IPS-18c (cell line): Measurements from ENCODE around the gene GLCE.
"Not testable (repeated sequence)": the region's sequence is repeated elsewhere in the genome, so short reads cannot be mapped to it uniquely, and the experiment has no call there.

Experiments
- H3K4me3 ChIP-seq: 2 replicates; pipeline ENCODE4 v1.7.0; 2013; ENCODE audit warnings: low read depth, mild to moderate bottlenecking, low read length, moderate library complexity; ENCODE audit not compliant: insufficient read depth
- H3K9me3 ChIP-seq: one replicate; pipeline ENCODE4 v1.6.1; 2013; ENCODE audit warnings: mild to moderate bottlenecking, low read length, moderate library complexity; ENCODE audit not compliant: control insufficient read depth, insufficient read depth

GLCE gene

DNA sequence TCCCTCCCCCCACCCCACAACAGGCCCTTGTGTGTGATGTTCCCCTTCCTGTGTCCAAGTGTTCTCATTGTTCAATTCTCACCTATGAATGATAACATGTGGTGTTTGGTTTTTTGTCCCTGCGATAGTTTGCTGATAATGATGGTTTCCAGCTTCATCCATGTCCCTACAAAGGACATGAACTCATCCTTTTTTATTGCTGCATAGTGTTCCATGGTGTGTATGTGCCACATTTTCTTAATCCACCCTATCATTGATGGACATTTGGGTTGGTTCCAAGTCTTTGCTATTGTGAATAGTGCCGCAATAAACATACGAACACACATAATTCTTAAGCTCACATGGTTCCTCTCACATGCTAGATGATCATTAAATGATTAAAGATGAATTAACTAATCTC, 9.1 kb downstream of the GLCE start:
- H3K4me3 ChIP-seq, H3K9me3 ChIP-seq: not testable (repeated sequence)

- no peak overlapping the region for H3K4me3 ChIP-seq
- H3K9me3 ChIP-seq: no peaks in the 10 kb centered on the region
Measured at GRCh38 chr15:69170597-69170996, 10.2 kb downstream of the GLCE start.

DNA sequence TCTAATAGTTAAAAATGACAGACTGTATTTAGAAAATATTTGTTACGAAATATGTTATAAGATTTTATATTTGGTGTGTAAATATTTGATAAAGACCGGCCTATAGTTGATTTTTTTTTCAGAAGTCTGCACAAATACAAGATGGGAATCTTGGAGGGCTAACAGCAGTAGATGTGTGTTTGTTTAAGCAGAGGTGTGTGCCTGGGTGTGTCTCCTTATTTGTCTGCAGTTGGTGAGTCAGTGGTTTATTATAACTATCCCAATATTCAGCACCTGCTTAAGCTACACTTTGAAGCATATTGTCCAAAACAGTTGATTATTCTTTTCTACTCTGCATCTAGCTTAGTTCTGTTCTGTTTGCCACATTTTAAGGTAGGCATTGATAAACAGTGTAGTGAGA, 12.4 kb downstream of the GLCE start:
- H3K9me3 ChIP-seq: no peaks in the 10 kb centered on the region
- no peak overlapping the region for H3K4me3 ChIP-seq

DNA sequence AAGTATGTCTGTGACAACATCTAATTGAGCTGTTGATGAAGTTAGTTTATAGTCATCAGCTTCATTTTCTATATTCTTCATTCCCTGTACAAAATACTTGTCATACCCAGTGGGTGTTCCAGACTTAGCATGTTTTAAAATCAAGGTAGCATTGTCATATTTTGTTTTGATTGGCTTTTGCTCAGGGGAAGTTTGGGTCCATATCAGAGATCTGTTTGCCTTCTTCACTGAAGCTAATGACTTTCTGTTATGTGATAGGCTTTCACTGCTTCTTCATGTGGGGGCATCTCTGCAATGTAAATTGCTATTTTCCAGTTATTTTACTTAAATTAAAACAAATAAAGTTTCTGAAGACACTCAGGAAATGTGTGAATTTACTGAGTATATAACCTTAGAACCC, 15.1 kb downstream of the GLCE start:
- Histone ChIP-seq H3K9me3 (no peaks in the 10 kb centered on the region), H3K4me3 (no peak overlapping the region)

- no peaks in the 10 kb centered on the region for H3K9me3 ChIP-seq
- no peak overlapping the region for H3K4me3 ChIP-seq
Measured at GRCh38 chr15:69181424-69181823, 21.0 kb downstream of the GLCE start.

DNA sequence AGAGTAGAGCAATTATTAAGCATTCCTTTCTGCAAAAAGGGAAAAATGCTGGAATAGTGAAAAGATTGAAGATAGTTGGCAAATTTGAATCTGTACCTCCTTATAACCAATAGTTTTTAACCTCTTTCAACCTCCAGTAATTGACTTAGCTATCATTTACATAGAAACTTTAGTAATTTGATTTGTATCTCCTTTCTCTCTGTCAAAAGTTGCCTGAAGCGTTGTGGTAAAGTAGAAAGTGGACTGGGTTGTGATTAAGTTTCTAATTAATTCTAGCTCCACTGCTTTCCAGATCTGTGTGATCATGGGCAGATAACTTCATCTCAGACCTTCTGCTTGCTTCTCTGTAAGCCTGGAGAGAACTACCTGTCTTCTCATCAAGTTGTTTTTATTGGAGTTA, 24.8 kb downstream of the GLCE start:
- Histone ChIP-seq H3K4me3 (no peak overlapping the region), H3K9me3 (no peaks in the 10 kb centered on the region)

DNA sequence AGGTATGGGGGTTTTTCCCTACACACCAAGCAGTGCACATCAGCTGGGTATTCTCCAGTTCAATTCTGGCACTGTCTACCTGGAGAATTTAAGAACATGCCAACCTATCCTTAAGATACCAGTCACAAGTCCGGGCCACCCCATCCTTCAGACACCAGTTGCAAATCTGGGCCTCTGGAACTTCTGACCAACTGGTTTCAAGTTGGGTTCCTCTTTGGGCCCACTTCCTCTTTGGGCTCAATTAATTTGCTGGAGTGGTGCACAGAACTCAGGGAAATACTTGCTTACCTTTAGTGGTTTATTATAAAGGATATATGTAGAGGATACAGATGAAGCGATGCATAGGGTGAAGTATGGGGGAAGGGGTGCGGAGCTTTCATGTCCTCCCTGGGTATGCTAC, 25.3 kb downstream of the GLCE start:
- H3K4me3 ChIP-seq: no peak overlapping the region
- H3K9me3 ChIP-seq: no peaks in the 10 kb centered on the region

DNA sequence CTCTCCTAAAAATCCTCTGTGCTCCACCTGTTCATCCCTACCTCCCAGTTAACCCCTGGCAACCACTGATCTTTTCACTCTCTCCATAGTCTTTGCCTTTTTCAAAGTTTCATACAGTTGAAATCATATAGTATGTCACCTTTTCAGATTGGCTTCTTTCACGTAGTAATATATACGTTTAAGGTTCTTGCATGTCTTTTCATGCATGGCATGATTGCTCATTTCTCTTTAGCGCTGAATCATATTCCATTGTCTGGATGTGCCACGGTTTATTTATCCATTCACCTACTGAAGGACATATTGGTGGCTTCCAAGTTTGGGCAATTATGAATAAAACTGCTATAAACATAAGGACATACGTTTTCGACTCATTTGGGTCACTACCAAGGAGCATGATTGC, 28.7 kb downstream of the GLCE start:
- H3K9me3 ChIP-seq: no peaks in the 10 kb centered on the region
- H3K4me3 ChIP-seq: no peak overlapping the region

- no peak overlapping the region for H3K4me3 ChIP-seq
Measured at GRCh38 chr15:69190091-69190490, 29.7 kb downstream of the GLCE start.

DNA sequence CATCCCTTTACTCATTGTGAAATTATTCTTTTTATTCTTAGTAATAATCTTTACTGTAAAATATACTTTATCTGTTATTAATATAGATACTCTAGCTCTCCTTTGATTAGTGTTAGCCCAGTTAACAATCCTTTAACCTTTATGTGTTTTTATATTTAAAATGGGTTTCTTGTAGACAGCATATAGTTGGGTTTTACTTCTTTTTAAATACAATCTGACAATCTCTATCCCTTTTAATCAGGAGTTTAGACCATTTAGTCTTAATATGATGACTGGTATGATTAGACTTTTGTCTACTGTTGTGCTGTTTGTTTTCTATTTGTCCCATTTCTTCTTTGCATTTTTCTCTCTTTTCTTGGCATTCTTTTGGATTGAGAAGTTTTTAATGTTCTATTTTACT, 30.1 kb downstream of the GLCE start:
- H3K4me3 ChIP-seq: no peak overlapping the region
- H3K9me3 ChIP-seq: no peaks in the 10 kb centered on the region

More at GRCh38 chr15:69190091-69190490, 29.7 kb downstream of the GLCE start:
- H3K9me3 ChIP-seq: no peaks in the 10 kb centered on the region

GRCh38 chr15:69194025-69194827, 33.8 kb downstream of the GLCE start:
- Histone ChIP-seq H3K9me3 (no peaks in the 10 kb centered on the region), H3K4me3 (no peak overlapping the region)

GRCh38 chr15:69194854-69195253, 34.4 kb downstream of the GLCE start:
- Histone ChIP-seq H3K9me3 (no peaks in the 10 kb centered on the region), H3K4me3 (no peak overlapping the region)

DNA sequence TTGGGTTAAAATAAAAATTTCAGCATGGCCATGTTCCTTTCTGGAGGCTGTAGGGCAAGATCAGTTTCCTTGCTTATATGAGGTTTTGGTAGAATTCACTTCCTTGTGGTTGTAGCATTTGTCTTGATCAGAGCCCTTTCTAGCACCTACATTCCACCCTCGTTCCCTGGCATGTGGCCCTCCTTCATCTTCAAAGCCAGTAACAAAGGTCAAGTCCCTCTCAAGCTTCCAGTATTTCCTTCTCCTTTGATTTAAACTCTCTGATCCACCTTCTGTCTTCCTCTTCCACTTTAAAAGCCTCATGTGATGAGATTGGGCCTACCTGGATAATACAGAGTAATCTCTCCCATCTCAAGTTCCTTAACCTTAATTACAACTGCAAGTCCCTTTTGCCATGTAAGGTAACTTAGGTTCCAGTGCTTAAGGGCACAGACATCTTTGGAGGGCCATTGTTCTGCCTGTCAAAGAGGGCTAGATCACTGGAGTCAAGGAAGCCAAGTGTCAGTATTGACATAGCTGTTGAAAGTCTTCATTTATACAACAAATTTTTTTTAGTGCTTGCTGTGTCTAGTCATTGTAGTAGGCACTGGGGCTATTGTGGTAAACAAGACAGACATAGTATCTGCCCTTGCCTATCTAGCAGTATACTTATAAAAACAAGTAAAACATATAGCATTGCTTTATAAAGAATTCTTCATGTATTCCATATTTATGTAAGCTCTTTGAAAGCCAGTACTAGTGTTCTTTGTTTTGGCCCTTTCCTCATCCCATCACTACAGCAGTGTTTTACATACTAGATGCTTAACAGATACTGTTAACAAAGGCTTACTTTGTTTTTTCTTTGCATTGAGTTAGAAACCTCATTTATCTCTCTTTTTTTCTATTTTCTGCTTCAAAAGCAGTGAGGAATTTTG, 40.7 kb downstream of the GLCE start:
- Histone ChIP-seq H3K4me3 (no peak overlapping the region), H3K9me3 (no peaks in the 10 kb centered on the region)

DNA sequence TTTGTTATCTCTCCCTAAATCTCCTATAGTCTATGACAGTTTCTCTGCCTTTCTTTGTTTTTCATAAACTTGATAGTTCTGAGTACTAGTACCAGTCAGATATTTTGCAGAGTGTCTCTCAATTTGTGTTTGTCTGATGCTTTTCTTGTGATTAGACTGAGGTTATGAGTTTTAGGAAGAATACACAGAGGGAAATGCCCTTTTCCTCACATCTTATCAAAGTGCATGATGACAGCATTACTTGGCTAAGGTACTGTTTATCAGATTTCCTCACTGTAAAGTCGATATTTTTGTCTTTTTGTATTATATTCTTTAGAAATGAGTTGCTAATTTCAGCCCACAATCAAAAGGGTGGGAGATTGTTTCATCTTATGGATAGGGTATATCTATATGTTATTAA, 45.6 kb downstream of the GLCE start:
- H3K4me3 ChIP-seq: no peak overlapping the region
- H3K9me3 ChIP-seq: no peaks in the 10 kb centered on the region

GRCh38 chr15:69209661-69210060, 49.2 kb downstream of the GLCE start:
- Histone ChIP-seq H3K4me3 (no peak overlapping the region), H3K9me3 (no peaks in the 10 kb centered on the region)

GRCh38 chr15:69210574-69210973, 50.1 kb downstream of the GLCE start:
- no peak overlapping the region for H3K4me3 ChIP-seq

GRCh38 chr15:69213786-69214185, 53.4 kb downstream of the GLCE start:
- Histone ChIP-seq H3K4me3 (no peak overlapping the region), H3K9me3 (no peaks in the 10 kb centered on the region)

More at GRCh38 chr15:69210574-69210973, 50.1 kb downstream of the GLCE start:
- H3K9me3 ChIP-seq: no peaks in the 10 kb centered on the region
